SK-N-SH (cell line): ENCODE measurements around the gene EDEM3. TPM values are rescaled to one million over a fixed set of nuclear protein-coding genes. Genes with fewer than 3 reads are reported as not detected.

Experiments
- CTCF ChIA-PET: fragments of 300-600, 350-600 bp; formaldehyde crosslinking; extraction: SDS; loops from one replicate; lab custom pipeline; 2021; lab: Yijun Ruan, JAX
- POLR2A ChIA-PET: fragments of 350-600 bp; sonication (Branson Sonifier 250); formaldehyde crosslinking; extraction: SDS; loops from one replicate; lab custom pipeline; 2020; ENCODE audit warnings: antibody characterized with exemption, inconsistent platforms; lab: Yijun Ruan, JAX
- DNase-seq: peaks from one replicate; pipeline ENCODE4 v3.0.0; 2012
- H2AFZ ChIP-seq: fragments of 200-600 bp; sonication (generic); 2 replicates; pipeline ENCODE4 v1.8.1; 2016; ENCODE audit warnings: antibody characterized with exemption, mild to moderate bottlenecking, low read depth
- H3F3A ChIP-seq: fragments of 200-600 bp; sonication (generic); replicated peaks from 2 replicates; pipeline ENCODE3; 2016; ENCODE audit warnings: antibody characterized with exemption, mild to moderate bottlenecking; ENCODE audit not compliant: insufficient read depth
- H3K27ac ChIP-seq, 2 experiments: fragments of 200-500 bp in 1 of 2; fragments of 200-600 bp in 1 of 2; sonication (Bioruptor generic) in 1 of 2; sonication (generic), shearing (Covaris generic) in 1 of 2; 2 replicates each; pipeline versions ENCODE4 v1.5.1 to v1.6.1; 2014 to 2016; ENCODE audit warnings: low read depth in 2 of 2, inconsistent platforms in 1 of 2, low read length in 1 of 2, mild to moderate bottlenecking in 1 of 2, mixed read lengths in 1 of 2
- H3K27me3 ChIP-seq: fragments of 200-600 bp; sonication (generic), shearing (Covaris generic); 2 replicates; pipeline ENCODE4 v1.6.1; 2016; ENCODE audit warnings: mixed run types; ENCODE audit not compliant: insufficient read depth
- H3K36me3 ChIP-seq, 2 experiments: fragments of 200-500 bp in 1 of 2; fragments of 200-600 bp in 1 of 2; sonication (Bioruptor generic) in 1 of 2; sonication (generic) in 1 of 2; replicated peaks in 1 of 2; 2 replicates each; pipeline versions ENCODE3 to v1.5.1; 2014 to 2016; ENCODE audit warnings: low read length in 1 of 2, mild to moderate bottlenecking in 1 of 2; ENCODE audit not compliant: insufficient read depth in 2 of 2, control insufficient read depth in 1 of 2
- H3K4me1 ChIP-seq, 2 experiments: fragments of 200-500 bp in 1 of 2; fragments of 200-600 bp in 1 of 2; sonication (Bioruptor generic) in 1 of 2; sonication (generic), shearing (Covaris generic) in 1 of 2; 2 replicates each; pipeline versions ENCODE4 v1.5.1 to v1.6.1; 2014 to 2016; ENCODE audit warnings: low read depth in 1 of 2, low read length in 1 of 2, mixed run types in 1 of 2; ENCODE audit not compliant: insufficient read depth in 2 of 2, control insufficient read depth in 1 of 2
- H3K4me2 ChIP-seq: fragments of 200-600 bp; sonication (generic), shearing (Covaris generic); 2 replicates; pipeline ENCODE4 v1.6.1; 2017; ENCODE audit warnings: mixed run types
- H3K4me3 ChIP-seq, 2 experiments: fragments of 200-500 bp in 1 of 2; fragments of 200-600 bp in 1 of 2; sonication (Bioruptor generic) in 1 of 2; sonication (generic), shearing (Covaris generic) in 1 of 2; 2 replicates each; pipeline versions ENCODE4 v1.5.1 to v1.8.1; 2014 to 2016; ENCODE audit warnings: low read depth in 2 of 2, inconsistent platforms in 1 of 2, low read length in 1 of 2, mild to moderate bottlenecking in 1 of 2, mixed read lengths in 1 of 2, moderate library complexity in 1 of 2
- H3K79me2 ChIP-seq: fragments of 200-600 bp; sonication (generic); 2 replicates; pipeline ENCODE4 v1.8.1; 2017; ENCODE audit warnings: mild to moderate bottlenecking; ENCODE audit not compliant: insufficient read depth
- H3K9ac ChIP-seq: fragments of 200-600 bp; sonication (generic); 2 replicates; pipeline ENCODE4 v1.6.1; 2017; ENCODE audit warnings: mixed run types
- H3K9me2 ChIP-seq: fragments of 200-600 bp; sonication (generic); 2 replicates; pipeline ENCODE4 v1.6.1; 2017; ENCODE audit warnings: mixed run types
- H3K9me3 ChIP-seq: fragments of 200-600 bp; sonication (generic); 2 replicates; pipeline ENCODE4 v1.6.1; 2017; ENCODE audit warnings: mixed run types, mild to moderate bottlenecking, moderate library complexity
- H4K20me1 ChIP-seq: fragments of 200-600 bp; sonication (generic); 2 replicates; pipeline ENCODE4 v1.6.1; 2017; ENCODE audit warnings: mild to moderate bottlenecking, mixed run types; ENCODE audit not compliant: insufficient read depth
- CHD2 ChIP-seq: fragments of 150-350 bp; IDR thresholded peaks from 2 replicates; pipeline ENCODE4 v1.6.1; 2018; ENCODE audit warnings: low read length; ENCODE audit not compliant: partially characterized antibody
- ELF1 ChIP-seq: IDR thresholded peaks from 2 replicates; pipeline ENCODE4 v1.4.0; 2012
- EP300 ChIP-seq, 2 experiments: IDR thresholded peaks; 2 replicates each; pipeline versions ENCODE4 v1.4.0 to v1.6.1; 2012; ENCODE audit warnings: borderline replicate concordance in 1 of 2, low read depth in 1 of 2, low read length in 1 of 2
- EZH2phosphoT487 ChIP-seq: fragments of 200-600 bp; sonication (generic); IDR thresholded peaks from 2 replicates; pipeline ENCODE4 v1.6.1; 2017; ENCODE audit warnings: low read depth, mixed run types, mild to moderate bottlenecking, antibody characterized with exemption, moderate library complexity, borderline replicate concordance
- FOXM1 ChIP-seq: IDR thresholded peaks from 2 replicates; pipeline ENCODE4 v1.4.0; 2012; ENCODE audit warnings: low read depth, mild to moderate bottlenecking
- GATA2 ChIP-seq: sonication (generic); formaldehyde crosslinking; IDR thresholded peaks from 2 replicates; pipeline ENCODE4 v1.5.0; 2020; ENCODE audit warnings: mild to moderate bottlenecking, missing genetic modification reagents
- MEF2A ChIP-seq: IDR thresholded peaks from 2 replicates; pipeline ENCODE4 v1.4.0; 2012; ENCODE audit warnings: low read depth, borderline replicate concordance
- POLR2AphosphoS5 ChIP-seq: IDR thresholded peaks from 2 replicates; pipeline ENCODE4 v1.6.1; 2012; ENCODE audit warnings: low read depth, low read length
- RAD21 ChIP-seq: IDR thresholded peaks from 2 replicates; pipeline ENCODE4 v1.6.1; 2012; ENCODE audit warnings: mild to moderate bottlenecking, low read length
- RFX5 ChIP-seq: IDR thresholded peaks from 2 replicates; pipeline ENCODE4 v1.6.1; 2012; ENCODE audit warnings: mild to moderate bottlenecking, improper control_type of control experiment, low read length
- SIN3A ChIP-seq: IDR thresholded peaks from 2 replicates; pipeline ENCODE4 v1.6.1; 2012; ENCODE audit warnings: low read depth, mild to moderate bottlenecking, low read length, moderate library complexity, borderline replicate concordance
- SMC3 ChIP-seq: IDR thresholded peaks from 2 replicates; pipeline ENCODE4 v1.6.1; 2012; ENCODE audit warnings: low read depth, low read length, improper control_type of control experiment
- TAF1 ChIP-seq: IDR thresholded peaks from 2 replicates; pipeline ENCODE4 v1.6.1; 2012; ENCODE audit warnings: low read depth, mild to moderate bottlenecking, low read length, moderate library complexity, borderline replicate concordance
- TCF12 ChIP-seq: IDR thresholded peaks from 2 replicates; pipeline ENCODE4 v1.4.0; 2012
- TEAD4 ChIP-seq: IDR thresholded peaks from 2 replicates; pipeline ENCODE4 v1.4.0; 2012; ENCODE audit warnings: mild to moderate bottlenecking, borderline replicate concordance; ENCODE audit not compliant: insufficient read depth
- WGBS: methylation state at CpG from one replicate; pipeline ENCODE4 v1.1.6; 2017; ENCODE audit warnings: low lambda C conversion rate; 5-methylcytosine and 5-hydroxymethylcytosine counted together
- polyA plus RNA-seq, 3 experiments: library from polyadenylated mRNA; depleted of rRNA; stranded (reverse); fragments of >200 nt; gene quantifications; 2 replicates each; pipeline ENCODE4 v1.2.3, GENCODE V29; 2012
- TF ChIP-seq, protein P1 (sequence below): IDR thresholded peaks from 2 replicates; pipeline ENCODE4 v1.6.1; 2012; ENCODE audit warnings: mild to moderate bottlenecking, low read depth, low read length, moderate library complexity
- TF ChIP-seq, protein P2 (sequence below): fragments of 150-350 bp; IDR thresholded peaks from 2 replicates; pipeline ENCODE4 v1.6.1; 2016; ENCODE audit warnings: mild to moderate bottlenecking, low read depth, low read length
- TF ChIP-seq, protein P3 (sequence below): fragments of 200-600 bp; sonication (generic); IDR thresholded peaks from 2 replicates; pipeline ENCODE4 v1.6.1; 2017; ENCODE audit warnings: antibody characterized with exemption, mild to moderate bottlenecking, moderate library complexity
- TF ChIP-seq, protein P4 (sequence below): fragments of 150-350 bp; IDR thresholded peaks from 2 replicates; pipeline ENCODE4 v1.6.1; 2017; ENCODE audit warnings: antibody characterized with exemption, low read length, low read depth, borderline replicate concordance

EDEM3 gene
- polyA plus RNA-seq, 1 of the 3 experiments (the other 2 are of a cell fraction), result 28.6 TPM

DNA sequence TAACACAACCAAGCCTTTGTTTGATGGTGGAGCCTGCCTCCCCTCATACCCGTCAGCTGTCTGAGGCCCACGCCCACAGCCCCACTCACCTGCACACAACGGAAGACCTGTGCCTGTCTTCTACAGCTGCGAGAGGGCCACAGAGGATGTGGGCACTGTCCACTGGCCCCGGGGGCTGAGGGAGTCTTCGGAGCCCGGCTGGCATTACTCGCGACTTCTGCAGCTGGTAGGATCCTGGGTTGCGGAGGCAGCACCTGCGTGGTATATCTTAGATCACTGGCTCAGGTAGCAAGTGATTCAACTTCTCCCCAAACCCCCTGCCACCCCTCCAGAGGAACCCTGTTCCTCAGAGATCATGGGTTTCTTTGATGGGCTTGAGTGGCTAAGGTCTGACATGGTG is 109.9 kb downstream of the EDEM3 start:
- H3K27me3 ChIP-seq, result no peaks in the 10 kb centered on the region
- no peaks in the 10 kb centered on the region for H4K20me1 ChIP-seq
- peaks cover 0 to 8% of the 10 kb centered on the region in 2 experiments; a peak in 2 of 4 replicates for H3K4me1 ChIP-seq
- H3K79me2 ChIP-seq, result no peaks in the 10 kb centered on the region
- DNase-seq, result no peak
- no peak overlapping the region for H3K9ac ChIP-seq
- H3K4me3 ChIP-seq, result no peak overlapping the region
- TF ChIP-seq RFX5 (no peak), GATA2 (CRISPR knock-in tag) (no peak), TAF1 (no peak), CHD2 (no peak), FOXM1 (no peak), POLR2AphosphoS5 (no peak), RAD21 (no peak), SMC3 (no peak), MEF2A (no peak), EP300 (IDR thresholded peaks at IDR 0.05; ENCODE audit: borderline replicate concordance in 1 of 2, low read depth in 1 of 2, low read length in 1 of 2) (no peak), SIN3A (no peak), ELF1 (no peak), TEAD4 (no peak), EZH2phosphoT487 (no peak), TCF12 (no peak)
- TF ChIP-seq, protein P1, sequence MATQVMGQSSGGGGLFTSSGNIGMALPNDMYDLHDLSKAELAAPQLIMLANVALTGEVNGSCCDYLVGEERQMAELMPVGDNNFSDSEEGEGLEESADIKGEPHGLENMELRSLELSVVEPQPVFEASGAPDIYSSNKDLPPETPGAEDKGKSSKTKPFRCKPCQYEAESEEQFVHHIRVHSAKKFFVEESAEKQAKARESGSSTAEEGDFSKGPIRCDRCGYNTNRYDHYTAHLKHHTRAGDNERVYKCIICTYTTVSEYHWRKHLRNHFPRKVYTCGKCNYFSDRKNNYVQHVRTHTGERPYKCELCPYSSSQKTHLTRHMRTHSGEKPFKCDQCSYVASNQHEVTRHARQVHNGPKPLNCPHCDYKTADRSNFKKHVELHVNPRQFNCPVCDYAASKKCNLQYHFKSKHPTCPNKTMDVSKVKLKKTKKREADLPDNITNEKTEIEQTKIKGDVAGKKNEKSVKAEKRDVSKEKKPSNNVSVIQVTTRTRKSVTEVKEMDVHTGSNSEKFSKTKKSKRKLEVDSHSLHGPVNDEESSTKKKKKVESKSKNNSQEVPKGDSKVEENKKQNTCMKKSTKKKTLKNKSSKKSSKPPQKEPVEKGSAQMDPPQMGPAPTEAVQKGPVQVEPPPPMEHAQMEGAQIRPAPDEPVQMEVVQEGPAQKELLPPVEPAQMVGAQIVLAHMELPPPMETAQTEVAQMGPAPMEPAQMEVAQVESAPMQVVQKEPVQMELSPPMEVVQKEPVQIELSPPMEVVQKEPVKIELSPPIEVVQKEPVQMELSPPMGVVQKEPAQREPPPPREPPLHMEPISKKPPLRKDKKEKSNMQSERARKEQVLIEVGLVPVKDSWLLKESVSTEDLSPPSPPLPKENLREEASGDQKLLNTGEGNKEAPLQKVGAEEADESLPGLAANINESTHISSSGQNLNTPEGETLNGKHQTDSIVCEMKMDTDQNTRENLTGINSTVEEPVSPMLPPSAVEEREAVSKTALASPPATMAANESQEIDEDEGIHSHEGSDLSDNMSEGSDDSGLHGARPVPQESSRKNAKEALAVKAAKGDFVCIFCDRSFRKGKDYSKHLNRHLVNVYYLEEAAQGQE, result no peak
- TF ChIP-seq, protein P2, sequence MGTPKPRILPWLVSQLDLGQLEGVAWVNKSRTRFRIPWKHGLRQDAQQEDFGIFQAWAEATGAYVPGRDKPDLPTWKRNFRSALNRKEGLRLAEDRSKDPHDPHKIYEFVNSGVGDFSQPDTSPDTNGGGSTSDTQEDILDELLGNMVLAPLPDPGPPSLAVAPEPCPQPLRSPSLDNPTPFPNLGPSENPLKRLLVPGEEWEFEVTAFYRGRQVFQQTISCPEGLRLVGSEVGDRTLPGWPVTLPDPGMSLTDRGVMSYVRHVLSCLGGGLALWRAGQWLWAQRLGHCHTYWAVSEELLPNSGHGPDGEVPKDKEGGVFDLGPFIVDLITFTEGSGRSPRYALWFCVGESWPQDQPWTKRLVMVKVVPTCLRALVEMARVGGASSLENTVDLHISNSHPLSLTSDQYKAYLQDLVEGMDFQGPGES, result no peak
- TF ChIP-seq, protein P3, sequence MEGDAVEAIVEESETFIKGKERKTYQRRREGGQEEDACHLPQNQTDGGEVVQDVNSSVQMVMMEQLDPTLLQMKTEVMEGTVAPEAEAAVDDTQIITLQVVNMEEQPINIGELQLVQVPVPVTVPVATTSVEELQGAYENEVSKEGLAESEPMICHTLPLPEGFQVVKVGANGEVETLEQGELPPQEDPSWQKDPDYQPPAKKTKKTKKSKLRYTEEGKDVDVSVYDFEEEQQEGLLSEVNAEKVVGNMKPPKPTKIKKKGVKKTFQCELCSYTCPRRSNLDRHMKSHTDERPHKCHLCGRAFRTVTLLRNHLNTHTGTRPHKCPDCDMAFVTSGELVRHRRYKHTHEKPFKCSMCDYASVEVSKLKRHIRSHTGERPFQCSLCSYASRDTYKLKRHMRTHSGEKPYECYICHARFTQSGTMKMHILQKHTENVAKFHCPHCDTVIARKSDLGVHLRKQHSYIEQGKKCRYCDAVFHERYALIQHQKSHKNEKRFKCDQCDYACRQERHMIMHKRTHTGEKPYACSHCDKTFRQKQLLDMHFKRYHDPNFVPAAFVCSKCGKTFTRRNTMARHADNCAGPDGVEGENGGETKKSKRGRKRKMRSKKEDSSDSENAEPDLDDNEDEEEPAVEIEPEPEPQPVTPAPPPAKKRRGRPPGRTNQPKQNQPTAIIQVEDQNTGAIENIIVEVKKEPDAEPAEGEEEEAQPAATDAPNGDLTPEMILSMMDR, result no peak
- TF ChIP-seq, protein P4, sequence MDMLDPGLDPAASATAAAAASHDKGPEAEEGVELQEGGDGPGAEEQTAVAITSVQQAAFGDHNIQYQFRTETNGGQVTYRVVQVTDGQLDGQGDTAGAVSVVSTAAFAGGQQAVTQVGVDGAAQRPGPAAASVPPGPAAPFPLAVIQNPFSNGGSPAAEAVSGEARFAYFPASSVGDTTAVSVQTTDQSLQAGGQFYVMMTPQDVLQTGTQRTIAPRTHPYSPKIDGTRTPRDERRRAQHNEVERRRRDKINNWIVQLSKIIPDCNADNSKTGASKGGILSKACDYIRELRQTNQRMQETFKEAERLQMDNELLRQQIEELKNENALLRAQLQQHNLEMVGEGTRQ, result no peak
- ChIA-PET POLR2A (no interaction called here), CTCF (no interaction called here)
- no peaks in the 10 kb centered on the region for H3K36me3 ChIP-seq
- H3K27ac ChIP-seq, result no peak overlapping the region
- no peaks in the 10 kb centered on the region for H3K9me3 ChIP-seq
- no peaks in the 10 kb centered on the region for H3K9me2 ChIP-seq
- 89% methylated on average over 9 of the region's 11 CpGs for WGBS
- peaks cover 8% of the 10 kb centered on the region for H3F3A ChIP-seq
- no peak overlapping the region for H2AFZ ChIP-seq
- no peak overlapping the region for H3K4me2 ChIP-seq
